GM12878 (cell line): ENCODE data around the gene MASP1.

Experiments used
- BCL3 ChIP-seq: IDR thresholded peaks from 2 replicates; pipeline ENCODE4 v1.6.1; 2011; ENCODE audit warnings: borderline replicate concordance, low read depth, mild to moderate bottlenecking, moderate library complexity, low read length; ENCODE audit not compliant: insufficient read depth, poor library complexity, severe bottlenecking
- BHLHE40 ChIP-seq, 2 experiments: fragments of 450-650 bp in 1 of 2; IDR thresholded peaks; 2 replicates each; pipeline ENCODE4 v1.6.1; 2011 to 2017; ENCODE audit warnings: low read depth in 2 of 2, borderline replicate concordance in 1 of 2, improper control_type of control experiment in 1 of 2, low read length in 1 of 2, mild to moderate bottlenecking in 1 of 2
- CHD1 ChIP-seq: IDR thresholded peaks from 2 replicates; pipeline ENCODE4 v1.6.1; 2012; ENCODE audit warnings: low read depth, low read length, improper control_type of control experiment
- CHD2 ChIP-seq: IDR thresholded peaks from 2 replicates; pipeline ENCODE4 v1.6.1; 2011; ENCODE audit warnings: low read depth, low read length, improper control_type of control experiment, borderline replicate concordance
- CTCF ChIP-seq, 3 experiments: IDR thresholded peaks in 2 of 3; conservative IDR thresholded peaks in 1 of 3; 2 replicates each; pipeline ENCODE4 v1.5.1; 2011; ENCODE audit warnings: low read depth in 3 of 3, low read length in 3 of 3, mild to moderate bottlenecking in 3 of 3, control low read depth in 2 of 3, moderate library complexity in 2 of 3, inconsistent platforms in 1 of 3, mixed read lengths in 1 of 3; ENCODE audit not compliant: control insufficient read depth in 2 of 3, insufficient read depth in 1 of 3; ENCODE audit errors: extremely low read depth in 1 of 3
- FOXM1 ChIP-seq: IDR thresholded peaks from 2 replicates; pipeline ENCODE4 v1.6.1; 2012; ENCODE audit warnings: low read depth, mild to moderate bottlenecking, inconsistent platforms, low read length, moderate library complexity
- POLR2AphosphoS5 ChIP-seq: IDR thresholded peaks from 2 replicates; pipeline ENCODE4 v1.6.1; 2011; ENCODE audit warnings: mild to moderate bottlenecking, low read length, inconsistent platforms
- RBBP5 ChIP-seq: fragments of 200-600 bp; sonication (generic); conservative IDR thresholded peaks from 2 replicates; pipeline ENCODE4 v1.6.1; 2016
- RFX5 ChIP-seq: IDR thresholded peaks from 2 replicates; pipeline ENCODE4 v1.6.1; 2011; ENCODE audit warnings: low read depth, low read length, improper control_type of control experiment
- TAF1 ChIP-seq: IDR thresholded peaks from 2 replicates; pipeline ENCODE4 v1.6.1; 2011; ENCODE audit warnings: mild to moderate bottlenecking, low read depth, low read length, borderline replicate concordance
- TBL1XR1 ChIP-seq: IDR thresholded peaks from 2 replicates; pipeline ENCODE4 v1.6.1; 2012; ENCODE audit warnings: low read depth, low read length, improper control_type of control experiment
- TF ChIP-seq, protein P1 (sequence below): IDR thresholded peaks from 2 replicates; pipeline ENCODE4 v1.6.1; 2012; ENCODE audit warnings: mild to moderate bottlenecking, low read depth, low read length
- TF ChIP-seq, protein P2 (sequence below): IDR thresholded peaks from 2 replicates; pipeline ENCODE4 v1.6.1; 2011; ENCODE audit warnings: mild to moderate bottlenecking, low read depth, low read length, moderate library complexity; ENCODE audit not compliant: insufficient replicate concordance

GRCh38 chr3:187255314-187255713, 36.2 kb downstream of the MASP1 start:
- TF ChIP-seq, protein P1, sequence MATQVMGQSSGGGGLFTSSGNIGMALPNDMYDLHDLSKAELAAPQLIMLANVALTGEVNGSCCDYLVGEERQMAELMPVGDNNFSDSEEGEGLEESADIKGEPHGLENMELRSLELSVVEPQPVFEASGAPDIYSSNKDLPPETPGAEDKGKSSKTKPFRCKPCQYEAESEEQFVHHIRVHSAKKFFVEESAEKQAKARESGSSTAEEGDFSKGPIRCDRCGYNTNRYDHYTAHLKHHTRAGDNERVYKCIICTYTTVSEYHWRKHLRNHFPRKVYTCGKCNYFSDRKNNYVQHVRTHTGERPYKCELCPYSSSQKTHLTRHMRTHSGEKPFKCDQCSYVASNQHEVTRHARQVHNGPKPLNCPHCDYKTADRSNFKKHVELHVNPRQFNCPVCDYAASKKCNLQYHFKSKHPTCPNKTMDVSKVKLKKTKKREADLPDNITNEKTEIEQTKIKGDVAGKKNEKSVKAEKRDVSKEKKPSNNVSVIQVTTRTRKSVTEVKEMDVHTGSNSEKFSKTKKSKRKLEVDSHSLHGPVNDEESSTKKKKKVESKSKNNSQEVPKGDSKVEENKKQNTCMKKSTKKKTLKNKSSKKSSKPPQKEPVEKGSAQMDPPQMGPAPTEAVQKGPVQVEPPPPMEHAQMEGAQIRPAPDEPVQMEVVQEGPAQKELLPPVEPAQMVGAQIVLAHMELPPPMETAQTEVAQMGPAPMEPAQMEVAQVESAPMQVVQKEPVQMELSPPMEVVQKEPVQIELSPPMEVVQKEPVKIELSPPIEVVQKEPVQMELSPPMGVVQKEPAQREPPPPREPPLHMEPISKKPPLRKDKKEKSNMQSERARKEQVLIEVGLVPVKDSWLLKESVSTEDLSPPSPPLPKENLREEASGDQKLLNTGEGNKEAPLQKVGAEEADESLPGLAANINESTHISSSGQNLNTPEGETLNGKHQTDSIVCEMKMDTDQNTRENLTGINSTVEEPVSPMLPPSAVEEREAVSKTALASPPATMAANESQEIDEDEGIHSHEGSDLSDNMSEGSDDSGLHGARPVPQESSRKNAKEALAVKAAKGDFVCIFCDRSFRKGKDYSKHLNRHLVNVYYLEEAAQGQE, result no peak
- no peak for TF ChIP-seq CTCF (IDR thresholded peaks at IDR 0.05 in 2 of 3, conservative IDR thresholded peaks at IDR 0.05 in 1 of 3; ENCODE audit: control insufficient read depth in 2 of 3, extremely low read depth in 1 of 3, insufficient read depth in 1 of 3, low read depth in 3 of 3, low read length in 3 of 3)
- TF ChIP-seq CHD2, result no peak
- TF ChIP-seq BHLHE40 (IDR thresholded peaks at IDR 0.05; ENCODE audit: borderline replicate concordance in 1 of 2, low read depth in 2 of 2, low read length in 1 of 2), result no peak
- TF ChIP-seq, protein P2, sequence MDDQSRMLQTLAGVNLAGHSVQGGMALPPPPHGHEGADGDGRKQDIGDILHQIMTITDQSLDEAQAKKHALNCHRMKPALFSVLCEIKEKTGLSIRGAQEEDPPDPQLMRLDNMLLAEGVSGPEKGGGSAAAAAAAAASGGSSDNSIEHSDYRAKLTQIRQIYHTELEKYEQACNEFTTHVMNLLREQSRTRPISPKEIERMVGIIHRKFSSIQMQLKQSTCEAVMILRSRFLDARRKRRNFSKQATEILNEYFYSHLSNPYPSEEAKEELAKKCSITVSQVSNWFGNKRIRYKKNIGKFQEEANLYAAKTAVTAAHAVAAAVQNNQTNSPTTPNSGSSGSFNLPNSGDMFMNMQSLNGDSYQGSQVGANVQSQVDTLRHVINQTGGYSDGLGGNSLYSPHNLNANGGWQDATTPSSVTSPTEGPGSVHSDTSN, result no peak
- TF ChIP-seq CHD1, result no peak
- no peak for TF ChIP-seq FOXM1
- no peak for TF ChIP-seq BCL3
- TF ChIP-seq TBL1XR1, result no peak
- TF ChIP-seq RBBP5, result no peak
- no peak for TF ChIP-seq TAF1
- no peak for TF ChIP-seq RFX5
- TF ChIP-seq POLR2AphosphoS5, result no peak
